GM21825 (cell line): Measurements from ENCODE around the gene ANGPTL4.
"Not testable (repeated sequence)": the region's sequence is repeated elsewhere in the genome, so short reads cannot be mapped to it uniquely, and the experiment has no call there.

Experiments
- ATAC-seq: cut with Tn5 transposase; IDR thresholded peaks from one replicate; pipeline ENCODE4 v1.9.1; 2021; ENCODE audit warnings: mild to moderate bottlenecking, moderate library complexity; ENCODE audit not compliant: unreplicated experiment

ANGPTL4 gene

DNA sequence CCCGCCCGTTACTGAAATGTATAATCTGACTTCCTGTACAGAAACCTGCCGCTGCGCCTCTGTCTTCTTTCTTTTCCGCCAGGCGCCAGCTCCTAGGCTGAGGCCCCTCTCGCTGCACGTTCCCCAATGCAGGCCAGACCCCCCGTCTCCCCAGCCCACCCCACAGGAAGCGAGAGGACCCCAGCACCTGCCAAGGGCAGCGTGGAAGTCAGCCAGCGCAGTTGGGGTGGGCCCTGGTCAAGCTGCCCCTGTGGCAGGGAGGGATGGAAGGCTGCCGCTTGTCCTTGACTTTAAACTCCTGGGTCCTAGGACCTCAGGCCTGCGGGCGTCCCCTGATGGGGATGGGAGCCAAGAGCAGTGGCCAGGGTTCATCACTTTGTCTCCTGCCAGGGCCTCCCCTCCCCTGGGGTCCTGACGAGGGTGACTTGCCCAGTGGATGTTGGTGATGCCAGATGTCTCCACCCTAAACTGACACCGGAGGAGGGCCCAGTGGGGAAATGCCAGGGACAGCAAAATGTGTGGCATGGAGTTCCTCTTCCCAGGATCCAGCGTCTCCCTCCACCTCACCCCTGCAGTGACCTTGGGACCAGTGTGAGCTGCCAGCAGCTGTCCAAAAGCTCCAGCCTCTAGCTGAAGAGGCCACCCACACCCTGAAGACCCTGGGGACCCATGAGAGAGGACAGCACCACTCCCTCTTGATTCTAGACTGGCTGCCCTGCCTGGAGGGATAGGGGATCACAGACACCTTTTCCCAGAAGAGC lies 40.6 kb downstream of the ANGPTL4 start:
- ATAC-seq: no peak

DNA sequence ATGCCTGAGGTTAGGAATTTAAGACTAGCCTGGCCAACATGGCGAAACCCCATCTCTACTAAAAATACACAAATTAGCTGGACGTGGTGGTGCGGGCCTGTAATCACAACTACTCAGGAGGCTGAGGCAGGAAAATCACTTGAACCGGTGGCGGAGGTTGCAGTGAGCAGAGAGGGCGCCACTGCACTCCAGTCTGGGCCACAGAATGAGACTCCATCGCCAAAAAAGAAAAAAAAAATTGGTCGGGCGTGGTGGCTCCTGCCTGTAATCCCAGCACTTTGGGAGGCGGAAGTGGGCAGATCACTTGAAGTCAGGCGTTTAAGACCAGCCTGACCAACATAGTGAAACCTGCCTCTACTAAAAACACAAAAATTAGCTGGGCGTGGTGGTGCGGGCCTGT lies 46.8 kb downstream of the ANGPTL4 start:
- not testable (repeated sequence) for ATAC-seq

DNA sequence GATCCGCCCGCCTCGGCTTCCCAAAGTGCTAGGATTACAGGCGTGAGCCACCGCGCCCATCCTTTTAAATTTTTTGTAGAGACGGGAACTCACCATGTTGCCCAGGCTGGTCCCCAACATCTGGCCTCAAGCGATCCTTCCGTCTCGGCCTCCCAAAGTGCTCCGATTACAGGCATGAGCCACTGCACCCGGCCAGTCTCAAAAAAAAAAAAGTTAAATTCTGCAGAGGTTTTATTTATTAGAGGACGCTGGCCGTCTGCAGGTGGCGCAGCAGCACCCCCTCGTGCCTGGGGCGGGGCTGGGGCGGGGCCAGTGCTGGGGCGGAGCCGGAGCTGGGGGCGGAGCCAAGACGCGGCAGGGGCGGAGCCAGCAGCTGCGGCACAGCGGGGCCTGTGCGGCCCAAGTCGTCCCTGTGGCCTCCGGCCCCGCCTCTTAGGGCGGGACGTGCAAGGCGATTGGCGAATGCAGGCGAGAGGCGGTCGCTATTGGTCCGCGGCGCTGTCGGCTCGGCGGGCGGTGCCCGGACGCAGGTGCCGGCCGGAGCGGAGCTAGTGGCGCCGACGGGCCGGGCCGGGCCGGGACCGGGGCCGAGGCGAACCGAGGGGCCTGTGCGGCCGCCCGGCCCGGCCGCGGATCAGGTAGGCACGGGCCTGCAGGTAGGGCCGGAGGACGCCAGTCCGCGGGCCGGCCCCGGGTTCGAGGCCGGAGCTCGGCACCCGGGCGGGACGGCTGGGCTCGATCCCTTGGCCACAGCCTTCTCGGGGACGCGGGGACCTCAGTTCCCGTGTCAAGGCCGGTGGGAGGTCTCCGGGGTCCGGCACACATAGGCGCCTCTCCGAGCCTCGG lies 49.1 kb downstream of the ANGPTL4 start, which contains the start of gene MARCHF2:
MARCHF2 (plus strand) TSS at position 523 of the 846 bp plus-strand sequence. CDS start 8,536 bp downstream, outside the sequence.
- ATAC-seq: peak; percentile 97

DNA sequence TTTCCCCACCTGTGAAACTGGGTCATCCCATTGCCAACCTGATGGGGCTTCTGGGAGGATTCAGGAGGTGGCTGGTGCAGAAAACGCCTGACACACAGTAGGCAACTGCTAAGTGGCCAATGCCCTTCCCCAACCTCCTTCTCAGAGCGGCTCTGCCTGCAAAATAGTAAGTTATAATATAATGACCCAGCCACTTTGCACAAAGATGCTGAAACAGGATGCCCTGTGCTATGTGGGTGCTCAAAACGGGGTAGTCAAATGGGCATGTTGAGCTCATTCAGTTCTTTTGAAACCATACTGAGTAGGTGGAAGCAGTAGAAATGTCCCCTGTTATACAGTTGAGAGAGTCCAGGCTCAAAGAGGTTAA lies 49.7 kb downstream of the ANGPTL4 start:
- no peak for ATAC-seq

DNA sequence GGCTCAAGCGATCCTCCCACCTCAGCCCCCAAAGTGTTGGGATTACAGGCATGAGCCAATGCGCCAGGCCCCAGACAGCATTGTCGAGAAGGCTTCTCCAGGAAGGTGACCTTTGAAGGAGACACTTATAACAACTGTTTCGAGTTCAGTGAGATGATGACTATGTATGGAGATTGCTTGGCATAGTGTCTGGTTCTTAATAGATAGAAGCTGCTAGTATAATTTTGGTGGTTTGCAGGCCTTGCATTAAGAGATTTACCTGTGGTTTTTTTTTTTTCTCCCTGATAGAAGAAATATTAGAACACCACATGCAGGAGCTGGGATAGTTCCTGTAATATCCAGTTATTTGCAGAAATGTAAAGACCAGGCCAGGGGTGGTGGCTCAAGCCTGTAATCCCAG lies 52.8 kb downstream of the ANGPTL4 start:
- no peak for ATAC-seq

DNA sequence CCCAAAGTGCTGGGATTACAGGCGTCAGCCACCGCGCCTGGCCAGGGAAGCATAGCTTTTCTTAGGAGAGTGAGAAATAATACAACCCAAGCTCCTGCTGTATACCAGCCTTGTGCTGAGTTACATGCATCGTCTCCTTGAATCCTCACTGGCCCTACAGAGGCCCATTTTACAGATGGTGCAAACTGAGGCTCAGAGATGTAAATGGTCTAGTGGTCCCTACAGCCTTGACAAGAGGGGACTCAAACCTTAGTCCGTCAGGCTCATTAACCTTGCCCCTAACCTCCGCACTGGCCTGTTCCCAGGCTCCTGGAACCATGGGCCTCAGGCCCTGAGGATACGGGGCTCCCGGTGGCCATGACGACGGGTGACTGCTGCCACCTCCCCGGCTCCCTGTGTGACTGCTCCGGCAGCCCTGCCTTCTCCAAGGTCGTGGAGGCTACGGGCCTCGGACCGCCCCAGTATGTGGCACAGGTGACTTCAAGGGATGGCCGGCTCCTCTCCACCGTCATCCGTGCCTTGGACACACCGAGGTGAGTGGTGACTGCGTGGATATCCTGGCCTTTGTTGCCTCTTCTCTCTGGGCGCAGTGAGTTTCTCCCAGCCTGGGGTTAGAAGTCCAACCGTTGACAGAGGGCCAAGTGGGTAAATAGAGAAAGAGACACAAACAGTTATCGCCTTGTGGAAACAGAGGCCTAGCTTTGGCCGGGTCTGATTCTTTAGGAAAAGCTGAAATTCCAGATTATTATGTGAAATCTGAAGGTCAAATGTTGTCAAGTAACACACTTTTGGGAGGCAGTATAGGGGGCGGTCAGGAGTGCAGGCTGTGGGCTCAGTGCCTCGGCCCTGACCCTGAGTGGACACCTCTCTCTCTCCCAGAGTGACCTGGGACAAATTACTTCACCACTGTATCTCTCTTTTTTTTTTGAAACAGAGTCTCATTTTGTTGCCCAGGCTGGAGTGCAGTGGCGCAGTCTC lies 57.8 kb downstream of the ANGPTL4 start:
- ATAC-seq: no peak

DNA sequence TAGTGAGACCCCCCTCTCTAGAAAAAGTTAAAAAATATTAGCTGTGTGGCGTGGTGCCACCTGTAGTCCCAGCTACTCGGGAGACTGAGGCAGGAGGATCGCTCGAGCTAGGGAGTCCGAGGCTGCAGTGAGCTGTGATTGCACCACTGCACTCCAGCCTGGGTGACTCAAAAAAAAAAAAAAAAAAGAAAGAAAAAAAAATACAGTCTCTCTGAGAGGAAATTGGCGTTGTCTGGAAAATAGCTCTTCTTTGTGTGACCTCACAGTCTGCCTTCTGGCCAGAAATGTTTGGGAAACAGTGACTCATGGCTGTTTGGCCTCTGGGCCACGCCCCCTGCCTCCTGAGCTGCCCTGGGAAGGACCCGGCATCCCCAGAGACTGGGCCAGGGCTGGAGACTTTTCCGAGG lies 59.9 kb downstream of the ANGPTL4 start:
- no peak for ATAC-seq
